ENCODE results near the gene MC1R.
"Not testable (repeated sequence)": the region's sequence is repeated elsewhere in the genome, so short reads cannot be mapped to it uniquely, and the experiment has no call there.

Gene MC1R

GRCh38 chr16:89965447-89966225 lies 47.0 kb downstream of the MC1R start:
- no peak for DNase-seq

GRCh38 chr16:89966756-89967155 lies 48.1 kb downstream of the MC1R start:
- no peak for DNase-seq

DNA sequence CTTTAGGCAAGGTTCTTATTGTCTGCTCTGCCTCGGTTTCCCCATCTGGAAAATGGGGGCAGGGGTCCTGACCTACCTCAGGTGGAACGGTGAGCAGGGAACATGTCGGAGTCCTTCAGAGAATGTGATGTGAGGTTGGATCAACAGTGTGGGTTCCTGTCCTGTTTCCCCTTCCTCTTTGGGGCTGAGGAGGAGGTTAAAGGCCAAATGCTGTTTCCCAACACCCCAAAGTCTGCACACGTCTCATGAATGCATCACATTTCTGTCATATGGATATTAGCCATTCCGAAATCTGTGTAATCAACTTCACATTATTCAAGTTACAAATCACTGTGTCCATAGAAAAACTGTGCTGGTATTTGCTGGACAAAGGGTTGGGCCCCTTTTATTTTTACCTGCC lies 48.8 kb downstream of the MC1R start:
- not testable (repeated sequence) for DNase-seq

GRCh38 chr16:89968074-89968473 lies 49.4 kb downstream of the MC1R start:
- DNase-seq: not testable (repeated sequence)

GRCh38 chr16:89969741-89970410 lies 51.2 kb downstream of the MC1R start:
- DNase-seq: no peak
